ENCODE measurements around the gene SFN.

- TF ChIP-seq CTCF (IDR thresholded peaks at IDR 0.05; ENCODE audit: insufficient read depth, low read length) (no peak), REST (IDR thresholded peaks at IDR 0.05; ENCODE audit: insufficient replicate concordance, low read depth) (no peak), GABPA (IDR thresholded peaks at IDR 0.05; ENCODE audit: low read depth) (no peak), POLR2AphosphoS5 (IDR thresholded peaks at IDR 0.05; ENCODE audit: low read depth) (no peak)
Measured at GRCh38 chr1:26826261-26827105, 36.5 kb upstream of the SFN start, which contains the start of gene ZDHHC18.

All from HL-60 (cell line).